Adipose tissue (tissue), 3 donors: Measurements from ENCODE around the gene PDCD1. TPM values are rescaled to one million over a fixed set of nuclear protein-coding genes. Genes with fewer than 3 reads are reported as not detected.

Source experiments
- H3K27ac ChIP-seq: one replicate; pipeline ENCODE4 v1.5.1; 2013; ENCODE audit warnings: low read depth, low read length
- WGBS, 3 donors: extraction: QIAGEN DNeasy Blood & Tissue Kit; methylation state at CpG; one replicate each; pipeline ENCODE4 v1.1.7; 2013; 5-methylcytosine and 5-hydroxymethylcytosine counted together
- polyA plus RNA-seq, 3 donors: library from polyadenylated mRNA; stranded (reverse); fragments of 200-250 nt; gene quantifications; one replicate each; pipeline ENCODE4 v1.2.3, GENCODE V29; 2013
- donor health status: healthy with polysubstance abuse.
- donor health status: Bipolar disorder and iron deficiency.
- donor health status: healthy.

The PDCD1 gene
- polyA plus RNA-seq, 3 donors: 0.07 to 0.73 (median 0.45) TPM

DNA sequence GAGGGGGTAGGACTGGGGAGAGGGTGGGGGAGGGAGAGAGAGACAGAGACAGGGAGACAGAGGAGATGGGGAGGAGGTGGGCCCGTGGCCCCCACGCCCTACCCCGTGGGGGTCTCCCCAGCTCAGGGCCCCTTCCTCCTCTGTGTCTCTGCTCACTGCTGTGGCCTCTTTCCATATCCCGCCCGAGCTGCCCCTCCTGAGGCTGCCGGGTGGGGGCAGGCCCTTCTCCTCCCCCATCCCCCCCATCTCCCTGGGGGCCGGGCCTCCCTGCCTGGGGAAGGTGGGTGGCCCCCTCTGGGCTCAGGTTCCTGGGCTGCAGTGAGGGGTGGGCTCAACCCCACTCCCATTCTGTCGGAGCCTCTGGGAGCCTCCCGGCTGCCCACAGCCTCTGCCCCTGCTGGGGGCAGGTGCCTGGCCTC lies 332 bp upstream of the PDCD1 start:
- no peak overlapping the region for H3K27ac ChIP-seq
- WGBS, 3 donors: 7 to 40% (median 30%) methylated on average over 2 to 9 of the region's 9 CpGs

DNA sequence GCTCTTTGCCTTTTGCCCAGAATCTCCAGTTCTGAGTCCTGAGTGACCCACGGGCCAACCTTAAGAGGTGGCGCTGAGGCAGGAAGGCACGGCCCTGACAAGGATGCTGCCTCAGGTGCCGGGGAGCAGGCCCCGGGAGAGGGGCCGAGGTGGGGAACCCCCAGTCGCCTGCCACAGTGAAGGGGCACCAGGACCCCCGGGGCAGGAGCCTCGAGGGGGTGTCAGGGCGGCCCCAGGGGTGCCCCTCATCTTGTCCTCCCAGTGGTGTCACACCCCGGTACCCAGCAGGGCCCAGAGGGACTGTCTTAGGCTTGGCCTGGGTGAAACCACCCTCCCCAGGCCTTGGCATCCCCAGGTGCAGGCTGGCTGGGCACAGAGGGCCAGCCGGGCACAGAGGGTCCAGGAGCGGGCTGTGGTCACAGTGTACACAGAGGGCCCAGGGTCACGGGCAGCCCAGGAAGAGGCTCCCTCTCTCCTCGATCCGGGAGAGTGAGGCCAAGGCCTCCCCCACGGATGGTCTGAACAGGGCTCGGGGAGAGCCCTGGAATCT lies 1.0 kb downstream of the PDCD1 start:
- H3K27ac ChIP-seq: no peak overlapping the region
- 84 to 87% (median 85%) methylated on average over 13 to 18 of the region's 18 CpGs for WGBS, 3 donors

DNA sequence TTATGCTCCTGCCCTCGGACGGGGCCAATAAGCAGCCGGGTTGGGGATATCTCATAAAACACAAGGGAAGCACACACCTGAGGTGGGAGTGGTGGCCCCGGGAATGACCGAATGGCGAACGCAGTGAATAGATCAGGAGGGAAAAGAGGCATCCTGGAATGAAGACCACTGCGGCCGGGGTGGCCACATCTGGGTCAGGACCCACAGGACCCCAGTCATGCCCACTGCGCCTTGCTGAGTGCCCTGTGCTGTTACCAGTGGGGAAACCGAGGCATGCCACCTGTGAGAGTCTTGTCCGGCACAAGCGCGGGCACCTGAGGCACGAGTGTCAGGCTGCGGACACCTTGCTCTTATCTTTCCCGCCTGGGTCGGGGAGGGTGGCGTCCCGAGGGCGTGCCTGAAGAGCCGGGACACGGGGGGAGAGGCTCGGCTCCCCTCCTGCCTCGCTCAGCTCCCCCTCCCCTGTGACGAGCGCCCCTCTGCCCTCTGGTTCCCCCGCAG lies 1.6 kb downstream of the PDCD1 start:
- no peak overlapping the region for H3K27ac ChIP-seq
- WGBS, 3 donors: 84 to 86% (median 86%) methylated on average over 28 of the region's 28 CpGs

DNA sequence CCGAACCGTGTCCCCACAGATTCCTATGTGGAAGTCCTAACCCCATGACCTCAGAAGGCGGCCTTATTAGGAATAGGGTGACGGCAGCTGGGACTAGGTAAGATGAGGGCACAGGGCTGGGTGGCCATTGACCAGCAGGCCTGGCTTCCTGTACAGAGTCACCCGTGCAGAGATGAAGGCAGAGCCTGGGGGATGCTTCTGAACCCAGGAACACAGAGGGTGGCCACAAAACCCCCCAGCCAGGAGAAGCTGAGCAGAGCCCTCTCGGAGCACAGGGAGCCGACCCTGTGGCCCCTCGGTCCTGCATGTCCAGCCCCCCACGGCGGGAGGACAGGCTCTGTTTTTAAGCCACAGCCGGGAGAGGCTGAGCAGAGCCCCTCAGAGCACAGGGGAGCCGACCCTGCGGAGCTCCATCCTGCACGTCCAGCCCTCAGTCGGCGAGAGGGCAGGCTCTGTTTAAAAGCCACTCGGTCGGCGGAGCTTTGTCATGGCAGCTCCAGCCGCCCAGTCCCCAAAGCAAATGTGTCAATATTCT lies 2.7 kb downstream of the PDCD1 start:
- WGBS, 3 donors: 76 to 80% (median 77%) methylated on average over 20 of the region's 20 CpGs
- H3K27ac ChIP-seq: no peak overlapping the region

DNA sequence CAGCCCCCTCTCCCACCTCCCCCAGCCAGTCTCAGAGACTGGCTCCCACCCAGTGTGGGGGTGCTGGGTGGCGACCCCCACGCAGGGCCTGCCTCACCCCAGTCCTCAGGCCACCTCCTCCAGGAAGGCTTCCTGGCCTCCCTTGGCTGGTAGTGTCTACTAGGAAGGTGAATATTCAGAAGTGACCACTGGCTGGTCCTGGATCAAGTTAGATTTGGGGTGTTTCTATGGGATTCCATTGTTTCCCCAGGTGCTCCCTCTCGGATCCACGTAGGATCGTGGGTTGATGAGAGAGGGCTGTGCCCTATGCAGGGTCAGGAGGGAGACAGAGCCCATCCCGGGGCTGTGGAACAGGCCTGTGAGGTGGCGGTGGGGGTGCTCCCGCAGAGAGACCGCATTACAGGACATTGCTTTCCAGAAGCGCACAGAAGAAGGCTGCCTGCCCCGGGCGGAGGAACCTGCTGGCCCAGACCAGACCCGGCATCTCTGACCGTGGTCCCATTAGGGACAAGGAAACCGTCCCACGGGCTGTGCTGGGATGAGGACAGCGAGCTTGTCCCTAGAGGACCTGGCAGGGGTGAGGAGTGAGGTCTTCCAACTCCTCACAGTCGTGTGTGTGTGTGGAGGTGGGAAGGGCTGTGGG lies 3.3 kb downstream of the PDCD1 start:
- H3K27ac ChIP-seq: no peak overlapping the region
- 77 to 83% (median 78%) methylated on average over 18 of the region's 18 CpGs for WGBS, 3 donors

DNA sequence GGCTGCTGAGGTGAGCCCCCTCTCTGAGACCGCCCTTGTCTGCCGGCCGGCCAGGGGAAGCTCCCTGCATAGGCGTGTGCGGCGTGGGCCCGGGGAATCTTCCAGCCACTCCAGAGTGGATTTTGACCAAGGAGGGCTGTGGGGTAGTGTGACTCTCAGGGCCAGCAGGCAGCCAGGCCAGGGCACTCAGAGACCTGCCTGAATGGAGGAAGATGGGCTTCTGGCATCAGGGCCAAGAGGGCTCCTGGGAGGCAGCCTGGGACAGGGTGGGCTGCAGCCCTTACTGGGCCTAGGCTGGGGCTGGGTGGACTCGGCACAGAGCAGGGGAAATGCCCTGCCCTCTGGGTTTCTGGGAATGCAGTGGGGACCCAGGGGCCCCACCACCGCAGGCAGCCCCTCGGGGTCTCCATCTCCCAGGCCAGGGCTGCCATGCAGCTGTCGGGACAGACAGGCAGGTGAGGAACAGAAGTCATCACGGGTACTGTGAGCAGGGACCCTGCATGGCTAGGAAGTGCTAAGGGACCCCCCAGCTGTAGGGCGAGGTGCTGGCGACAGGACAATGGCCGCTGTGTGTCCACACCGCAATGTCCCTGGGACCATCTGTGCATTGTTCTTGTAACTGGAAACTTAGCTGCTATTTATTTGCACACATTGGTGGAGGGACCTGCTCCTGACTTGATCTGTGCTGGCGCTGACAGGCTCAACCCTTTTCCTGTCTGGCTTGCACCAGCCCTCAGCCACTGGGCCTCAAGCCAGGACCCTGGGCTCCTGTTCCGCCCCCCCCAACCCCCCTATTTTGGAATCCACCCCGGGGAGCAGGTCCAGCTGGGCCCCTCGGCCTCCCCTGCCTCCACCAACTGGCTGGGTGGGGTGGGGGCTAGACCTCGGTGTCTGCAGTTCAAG lies 4.1 kb downstream of the PDCD1 start:
- 47 to 60% (median 47%) methylated on average over 21 of the region's 21 CpGs for WGBS, 3 donors
- H3K27ac ChIP-seq: no peak overlapping the region

DNA sequence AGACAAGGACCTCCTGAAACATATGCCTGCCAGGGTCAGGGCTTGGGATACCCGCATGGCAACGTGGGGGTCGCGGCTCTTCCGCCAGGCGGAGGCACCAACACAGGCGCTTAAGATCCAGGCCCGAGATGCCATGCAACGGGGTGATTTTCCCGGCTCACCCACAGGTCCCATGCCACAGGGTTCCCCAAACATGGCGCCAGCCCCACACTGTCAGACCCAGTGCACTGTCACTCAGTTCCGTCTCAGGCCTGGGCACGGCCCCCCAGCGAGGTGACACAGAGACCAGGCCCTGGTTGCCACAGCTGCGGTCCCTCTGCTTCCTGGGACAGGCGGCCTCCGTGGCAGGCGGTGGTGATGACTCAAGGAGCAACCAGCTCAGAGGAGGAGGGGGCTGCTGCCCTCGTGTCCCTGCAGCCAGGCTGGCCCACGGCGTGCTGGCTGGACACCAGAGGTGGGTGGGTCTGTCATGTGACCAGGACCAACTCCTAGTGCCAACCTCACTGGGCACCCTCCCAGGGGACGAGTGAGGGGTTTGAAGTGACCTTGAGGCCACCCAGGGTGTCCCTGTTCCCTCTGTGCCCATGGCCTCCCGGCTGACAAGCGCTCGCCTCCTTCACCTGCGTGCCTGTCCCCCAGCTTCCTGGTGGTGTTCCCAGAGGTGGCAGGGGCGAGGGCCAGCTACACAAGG lies 4.9 kb downstream of the PDCD1 start:
- H3K27ac ChIP-seq: no peak overlapping the region
- WGBS, 3 donors: 82 to 86% (median 83%) methylated on average over 27 of the region's 27 CpGs

DNA sequence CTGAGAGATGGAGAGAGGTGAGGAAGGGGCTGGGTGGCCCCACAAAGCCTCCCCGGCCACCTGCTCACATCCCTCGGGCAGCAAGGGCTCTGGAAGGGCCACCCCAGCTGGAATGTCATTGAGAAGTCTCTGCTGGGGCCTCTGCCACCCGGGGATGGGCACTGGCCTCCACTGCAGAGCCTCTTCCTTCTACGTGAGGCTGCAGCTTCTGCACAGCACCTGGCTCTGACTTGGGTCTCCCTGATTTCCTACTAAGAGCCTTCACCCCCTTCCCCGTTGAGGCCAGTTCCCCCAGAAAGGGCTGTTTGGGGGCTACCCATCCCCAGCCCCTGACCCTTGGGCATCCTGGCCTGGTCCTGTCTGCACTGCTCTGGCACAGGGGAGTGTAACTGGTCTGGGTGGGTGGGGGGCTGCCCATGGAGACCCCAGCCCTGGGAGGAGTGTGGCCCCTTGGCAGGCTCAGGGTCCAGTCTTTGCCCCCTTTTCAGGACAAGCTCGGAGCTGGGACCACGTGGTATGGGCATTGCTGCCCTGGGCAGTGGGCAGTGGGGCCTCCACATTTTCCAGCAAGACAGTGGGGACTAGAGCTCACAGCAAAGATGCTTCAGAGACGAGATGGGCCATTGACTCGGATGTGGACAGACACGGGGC lies 5.6 kb downstream of the PDCD1 start:
- 89 to 93% (median 92%) methylated on average over 10 of the region's 10 CpGs for WGBS, 3 donors
- no peak overlapping the region for H3K27ac ChIP-seq

DNA sequence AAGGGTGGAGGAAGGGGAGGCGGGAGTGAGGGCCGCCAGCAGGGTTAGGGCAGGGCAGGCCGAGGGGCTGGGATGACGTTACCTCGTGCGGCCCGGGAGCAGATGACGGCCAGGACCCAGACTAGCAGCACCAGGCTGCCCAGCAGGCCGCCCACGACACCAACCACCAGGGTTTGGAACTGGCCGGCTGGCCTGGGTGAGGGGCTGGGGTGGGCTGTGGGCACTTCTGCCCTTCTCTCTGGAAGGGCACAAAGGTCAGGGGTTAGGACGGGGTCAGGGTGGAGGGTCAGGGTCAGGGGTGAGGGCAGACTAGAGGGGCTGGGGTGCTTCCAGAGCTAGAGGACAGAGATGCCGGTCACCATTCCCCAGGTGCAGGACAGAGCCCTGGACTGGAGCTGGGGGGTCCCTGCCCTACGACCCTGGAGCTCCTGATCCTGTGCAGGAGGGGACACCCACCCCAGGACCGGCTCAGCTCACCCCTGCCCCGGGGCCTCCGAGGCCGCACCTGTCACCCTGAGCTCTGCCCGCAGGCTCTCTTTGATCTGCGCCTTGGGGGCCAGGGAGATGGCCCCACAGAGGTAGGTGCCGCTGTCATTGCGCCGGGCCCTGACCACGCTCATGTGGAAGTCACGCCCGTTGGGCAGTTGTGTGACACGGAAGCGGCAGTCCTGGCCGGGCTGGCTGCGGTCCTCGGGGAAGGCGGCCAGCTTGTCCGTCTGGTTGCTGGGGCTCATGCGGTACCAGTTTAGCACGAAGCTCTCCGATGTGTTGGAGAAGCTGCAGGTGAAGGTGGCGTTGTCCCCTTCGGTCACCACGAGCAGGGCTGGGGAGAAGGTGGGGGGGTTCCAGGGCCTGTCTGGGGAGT lies 6.3 kb downstream of the PDCD1 start:
- H3K27ac ChIP-seq: no peak overlapping the region
- WGBS, 3 donors: 90 to 95% (median 93%) methylated on average over 37 to 39 of the region's 39 CpGs

DNA sequence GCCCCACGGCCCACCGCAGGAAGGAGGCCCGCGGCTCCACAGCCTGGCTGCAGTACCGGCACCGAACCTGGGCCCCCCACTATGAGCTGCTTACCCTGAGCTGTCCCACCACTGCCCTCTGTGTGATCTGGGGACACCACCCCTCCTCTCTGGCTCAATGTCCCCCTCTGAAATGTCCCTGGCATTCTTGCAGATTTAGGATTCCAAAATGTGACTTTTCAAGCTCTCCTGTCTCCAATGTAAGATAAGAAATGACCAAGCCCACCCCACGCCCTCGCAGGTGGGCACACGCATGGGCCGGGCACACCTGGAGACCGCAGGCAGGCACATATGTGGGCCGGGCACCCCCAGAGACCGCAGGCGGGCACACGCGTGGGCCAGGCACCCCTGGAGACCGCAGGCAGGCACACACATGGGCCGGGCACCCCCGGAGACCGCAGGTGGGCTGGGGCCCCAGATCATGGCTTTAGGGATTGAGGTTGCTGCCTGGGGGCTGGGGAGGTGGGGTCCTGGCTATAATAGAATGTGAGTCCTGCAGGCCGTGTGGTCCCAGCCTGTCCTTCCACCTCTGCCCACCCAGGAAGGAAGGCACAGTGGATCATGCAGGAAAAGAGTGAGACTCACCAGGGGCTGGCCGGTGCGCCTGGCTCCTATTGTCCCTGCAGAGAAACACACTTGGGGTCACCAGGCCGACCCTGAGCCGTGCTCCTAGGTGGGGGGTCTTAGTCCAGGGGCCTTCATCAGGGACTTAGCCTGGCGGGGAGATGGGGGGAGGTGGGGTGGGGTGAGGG lies 7.2 kb downstream of the PDCD1 start:
- 89 to 95% (median 94%) methylated on average over 24 to 26 of the region's 26 CpGs for WGBS, 3 donors
- no peak overlapping the region for H3K27ac ChIP-seq

DNA sequence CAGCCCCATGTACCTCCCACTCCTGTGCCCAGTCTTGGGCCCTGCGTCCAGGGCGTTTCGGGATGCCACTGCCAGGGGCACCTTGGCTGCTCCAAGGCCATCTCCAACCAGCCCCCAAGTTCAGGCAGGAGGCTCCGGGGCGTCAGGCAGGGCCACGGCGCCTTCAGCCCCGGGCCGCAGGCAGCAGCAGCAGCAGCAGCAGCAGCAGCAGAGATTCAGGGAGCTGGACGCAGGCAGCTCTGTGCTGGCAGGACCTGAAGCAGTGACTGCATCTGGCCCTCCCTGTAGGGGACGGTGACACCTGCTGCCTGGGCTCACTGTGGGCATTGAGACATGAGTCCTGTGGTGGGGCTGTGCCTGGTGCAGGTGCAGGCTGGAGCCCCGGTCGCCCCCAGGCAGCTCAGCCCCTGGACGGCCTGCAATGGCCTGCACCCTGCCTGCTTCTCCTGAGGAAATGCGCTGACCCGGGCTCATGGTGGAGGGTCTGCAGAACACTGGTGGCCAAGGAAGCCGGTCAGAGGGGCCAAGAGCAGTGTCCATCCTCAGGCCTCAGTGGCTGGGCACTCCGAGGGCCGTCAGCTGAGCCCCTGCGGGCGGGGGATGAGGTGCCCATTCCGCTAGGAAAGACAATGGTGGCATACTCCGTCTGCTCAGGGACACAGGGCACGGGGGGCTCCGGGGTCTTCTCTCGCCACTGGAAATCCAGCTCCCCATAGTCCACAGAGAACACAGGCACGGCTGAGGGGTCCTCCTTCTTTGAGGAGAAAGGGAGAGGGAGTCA lies 8.0 kb downstream of the PDCD1 start:
- no peak overlapping the region for H3K27ac ChIP-seq
- 91 to 93% (median 92%) methylated on average over 26 to 27 of the region's 27 CpGs for WGBS, 3 donors

DNA sequence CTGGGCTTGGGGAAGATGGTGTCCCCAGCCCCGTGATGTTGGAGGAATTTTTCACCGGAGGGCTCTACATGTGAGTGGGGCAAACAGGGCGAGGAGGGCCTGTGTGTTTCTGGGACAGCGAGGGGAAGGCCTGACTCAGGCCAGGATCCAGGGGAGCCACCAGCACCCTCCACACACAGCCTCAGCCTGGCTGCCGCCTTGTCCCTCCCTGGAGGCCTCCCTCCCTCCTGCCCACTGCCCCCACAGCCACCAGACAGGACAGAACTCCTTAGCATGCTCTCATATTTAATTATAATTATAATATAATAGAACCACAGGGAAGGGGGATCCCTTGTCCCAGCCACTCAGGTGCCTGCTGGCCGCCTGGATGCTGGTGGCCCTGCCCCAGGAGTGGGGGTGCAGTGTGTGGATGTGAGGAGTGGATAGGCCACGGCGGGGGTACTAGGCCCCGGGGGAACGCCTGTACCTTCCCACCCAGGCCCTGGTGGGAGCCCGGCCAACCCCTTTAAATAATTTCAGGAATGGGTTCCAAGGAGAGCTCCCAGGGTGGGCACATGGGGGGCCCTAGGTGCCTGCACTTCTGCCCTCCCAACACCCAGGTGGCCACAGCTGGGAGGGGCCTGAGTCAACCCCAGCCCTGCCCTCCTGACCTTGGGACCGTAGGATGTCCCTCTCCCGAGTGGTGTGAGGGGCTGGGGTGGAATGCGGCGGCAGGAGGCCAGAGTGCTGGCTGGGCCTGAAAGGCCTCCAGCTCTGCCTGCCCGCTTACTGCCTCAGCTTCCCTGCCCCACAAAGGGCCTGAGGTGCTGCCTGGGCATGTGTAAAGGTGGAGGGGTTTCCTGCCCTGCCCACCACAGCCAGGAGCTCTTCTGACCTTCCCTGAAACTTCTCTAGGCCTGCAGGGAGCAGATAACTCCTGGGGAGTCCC lies 8.8 kb downstream of the PDCD1 start:
- WGBS, 3 donors: 85 to 92% (median 86%) methylated on average over 15 to 16 of the region's 16 CpGs
- H3K27ac ChIP-seq: no peak overlapping the region

DNA sequence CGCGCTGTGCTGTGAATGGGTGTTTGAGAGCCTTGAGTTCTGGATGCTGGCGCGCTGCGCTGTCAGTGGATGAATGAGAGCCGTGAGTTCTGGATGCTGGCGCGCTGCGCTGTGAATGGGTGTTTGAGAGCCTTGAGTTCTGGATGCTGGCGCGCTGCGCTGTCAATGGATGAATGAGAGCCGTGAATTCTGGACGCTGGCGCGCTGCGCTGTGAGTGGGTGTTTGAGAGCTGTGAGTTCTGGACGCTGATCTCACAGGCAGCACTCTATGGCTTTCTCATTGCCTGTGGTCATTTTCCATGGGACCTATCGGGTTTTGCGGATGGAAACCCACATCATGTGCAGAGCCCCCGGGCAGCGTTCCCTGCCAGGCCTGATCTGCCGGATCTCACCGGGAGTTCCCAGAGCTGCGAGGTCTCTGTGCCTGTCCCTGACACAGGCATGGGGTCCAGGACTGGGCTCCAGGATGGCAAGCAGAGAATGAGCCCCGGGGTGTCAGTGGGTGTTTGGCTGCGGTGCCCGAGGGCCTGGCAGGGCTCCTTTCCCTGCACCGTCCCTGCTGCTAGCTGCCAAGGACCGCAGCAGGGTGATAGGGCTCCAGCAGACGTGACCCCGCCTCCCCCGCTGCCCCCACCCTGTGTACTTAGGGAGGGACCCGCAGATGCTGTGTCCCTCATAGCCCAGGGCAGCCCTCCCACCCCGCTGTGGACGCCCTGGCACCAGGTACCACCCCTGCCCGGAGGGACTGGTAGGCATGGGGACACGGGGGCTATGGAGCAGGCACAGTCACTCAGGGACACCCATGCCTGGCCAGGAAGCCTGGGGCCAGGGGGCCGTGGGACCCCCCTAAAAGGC lies 9.7 kb downstream of the PDCD1 start:
- H3K27ac ChIP-seq: no peak overlapping the region
- 87 to 92% (median 91%) methylated on average over 39 of the region's 39 CpGs for WGBS, 3 donors

DNA sequence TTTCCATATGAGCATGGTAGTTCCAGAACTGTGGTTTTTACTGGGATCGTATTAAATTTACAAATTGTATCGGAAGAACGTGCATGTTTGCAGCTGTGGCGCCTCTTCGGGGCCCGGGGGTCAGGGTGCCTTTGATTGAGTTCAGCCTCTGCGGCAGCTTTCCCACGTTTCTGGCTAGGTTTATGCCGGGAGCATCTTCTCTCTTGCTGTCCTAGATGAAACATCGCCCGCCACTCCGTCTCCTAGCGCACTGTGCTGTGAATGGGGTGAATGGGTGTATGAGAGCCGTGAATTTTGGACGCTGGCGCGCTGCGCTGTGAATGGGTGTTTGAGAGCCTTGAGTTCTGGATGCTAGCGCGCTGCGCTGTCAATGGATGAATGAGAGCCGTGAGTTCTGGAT lies 12.3 kb downstream of the PDCD1 start:
- 88 to 90% (median 89%) methylated on average over 22 of the region's 22 CpGs for WGBS, 3 donors
- H3K27ac ChIP-seq: no peak overlapping the region
